ACHN (cell line): Measurements from ENCODE around the gene AIFM1.
A peak's percentile ranks its signal among the peaks of the same experiment; 100 is the strongest.
"Not testable (repeated sequence)": the region's sequence is repeated elsewhere in the genome, so short reads cannot be mapped to it uniquely, and the experiment has no call there.

Source experiments
- DNase-seq: peaks from one replicate; pipeline ENCODE4 v3.0.0-alpha.2; 2015
- in situ Hi-C: cut with HindIII; loops from 2 replicates; pipeline ENCODE4 v1.10.0; 2017; ENCODE audit warnings: low sequenced_read_pairs, low pct_ligation_motif_present, low pct_unique_long_range_greater_than_20kb

Gene AIFM1

DNA sequence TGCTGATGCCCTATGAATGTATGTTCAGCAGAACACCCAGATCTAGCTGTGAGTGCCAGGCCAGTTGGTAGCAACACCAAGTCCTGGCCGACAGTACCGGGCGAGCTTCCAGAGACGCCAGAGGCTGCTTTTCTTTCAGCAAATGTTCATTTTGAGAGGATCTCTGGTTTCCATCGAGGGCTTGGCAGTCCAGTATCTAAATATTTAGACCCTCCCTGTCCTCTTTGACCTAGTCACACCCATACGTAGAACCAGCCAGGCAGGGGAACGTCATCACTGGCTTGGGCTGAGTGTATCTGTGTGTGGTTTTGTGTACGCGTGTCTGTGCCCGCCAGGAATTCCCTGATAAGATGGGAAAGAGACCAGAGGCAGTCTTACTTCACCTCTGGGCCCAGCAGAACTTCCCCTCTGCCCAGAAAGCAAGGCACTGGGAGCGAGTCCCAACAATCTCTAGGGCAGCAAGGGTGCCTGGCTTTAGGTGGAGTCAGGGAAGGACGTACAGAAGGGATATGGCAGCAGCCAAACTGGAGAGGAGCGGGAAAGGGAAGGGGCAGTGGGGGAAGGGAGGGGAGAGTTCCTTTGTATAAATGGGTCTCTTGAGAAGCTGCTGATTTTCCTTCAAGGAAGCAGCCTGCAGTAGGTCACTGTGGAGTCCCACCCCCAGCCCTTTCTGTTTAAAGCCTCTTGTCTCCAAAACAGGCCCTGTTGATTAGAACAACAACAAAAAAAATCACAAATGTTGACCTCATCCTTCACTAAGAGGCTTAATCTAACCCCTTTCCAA lies 40.4 kb downstream of the AIFM1 start:
- no peak for DNase-seq
- in situ Hi-C loops = no loop called here

DNA sequence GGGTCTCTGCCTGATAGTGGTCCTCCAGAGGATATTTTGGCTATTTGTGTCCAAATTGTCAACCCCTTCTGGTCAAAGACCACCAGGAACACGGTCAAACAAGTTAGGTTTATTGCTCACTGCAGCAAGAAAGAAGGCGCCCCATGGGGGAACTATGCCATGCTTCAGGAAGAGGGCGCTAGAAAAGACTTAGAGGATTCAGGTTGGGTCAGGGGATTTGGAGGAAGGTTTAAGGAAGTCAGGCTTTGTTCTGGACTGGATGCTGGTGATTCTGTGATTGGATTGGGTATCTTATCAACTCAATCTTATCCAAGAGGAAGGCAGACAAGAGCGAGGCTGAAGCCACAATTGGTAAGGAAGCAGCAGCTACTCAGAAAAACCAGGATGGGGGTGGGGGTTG lies 41.1 kb downstream of the AIFM1 start:
- in situ Hi-C loops = no loop called here
- no peak for DNase-seq

GRCh38 chrX:130121505-130121800 lies 44.2 kb downstream of the AIFM1 start:
- no peak for DNase-seq
- in situ Hi-C loops = no loop called here

- peak; percentile 48 for DNase-seq
- in situ Hi-C loops = no loop called here
These were observed 44.7 kb downstream of the AIFM1 start for GRCh38 chrX:130120746-130121504.

DNA sequence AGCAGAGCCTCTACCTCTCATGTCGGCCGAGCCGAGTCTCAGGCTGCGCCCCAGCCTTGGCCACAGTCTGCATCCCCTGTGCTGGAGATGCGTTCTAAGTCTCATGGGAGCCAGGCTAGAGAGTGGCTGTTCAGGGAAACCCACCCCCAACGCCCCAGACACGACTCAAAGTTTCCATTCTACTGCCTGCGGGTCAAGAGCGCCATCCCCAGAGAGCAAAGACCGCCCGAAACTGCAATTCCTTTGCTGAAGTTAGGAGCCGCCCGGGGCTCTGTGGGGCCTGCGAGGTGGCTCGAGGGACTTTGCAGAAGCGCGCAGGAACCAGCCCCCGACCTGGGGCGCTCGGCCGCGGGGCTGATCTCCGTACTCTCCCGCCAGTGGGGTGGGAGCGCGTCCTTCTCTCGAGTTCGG lies 45.3 kb downstream of the AIFM1 start:
- in situ Hi-C loops = no loop called here
- no peak for DNase-seq

- no peak for DNase-seq
- in situ Hi-C loops = no loop called here
These were observed 46.2 kb downstream of the AIFM1 start for GRCh38 chrX:130119312-130119898.

- in situ Hi-C loops = no loop called here
- peak; percentile 3 for DNase-seq
These were observed 47.0 kb downstream of the AIFM1 start for GRCh38 chrX:130118441-130119311.

- no peak for DNase-seq
- in situ Hi-C loops = no loop called here
These were observed 48.5 kb downstream of the AIFM1 start for GRCh38 chrX:130117166-130117565.

- in situ Hi-C loops, DNase-seq: not testable (repeated sequence)
These were observed 50.3 kb downstream of the AIFM1 start for GRCh38 chrX:130115119-130115885.

- DNase-seq = peak; percentile 7
- in situ Hi-C loops = no loop called here
These were observed 51.5 kb downstream of the AIFM1 start for GRCh38 chrX:130114141-130114588.

- DNase-seq = peak; percentile 19
- in situ Hi-C loops = no loop called here
These were observed 54.2 kb downstream of the AIFM1 start for GRCh38 chrX:130111220-130112154.

DNA sequence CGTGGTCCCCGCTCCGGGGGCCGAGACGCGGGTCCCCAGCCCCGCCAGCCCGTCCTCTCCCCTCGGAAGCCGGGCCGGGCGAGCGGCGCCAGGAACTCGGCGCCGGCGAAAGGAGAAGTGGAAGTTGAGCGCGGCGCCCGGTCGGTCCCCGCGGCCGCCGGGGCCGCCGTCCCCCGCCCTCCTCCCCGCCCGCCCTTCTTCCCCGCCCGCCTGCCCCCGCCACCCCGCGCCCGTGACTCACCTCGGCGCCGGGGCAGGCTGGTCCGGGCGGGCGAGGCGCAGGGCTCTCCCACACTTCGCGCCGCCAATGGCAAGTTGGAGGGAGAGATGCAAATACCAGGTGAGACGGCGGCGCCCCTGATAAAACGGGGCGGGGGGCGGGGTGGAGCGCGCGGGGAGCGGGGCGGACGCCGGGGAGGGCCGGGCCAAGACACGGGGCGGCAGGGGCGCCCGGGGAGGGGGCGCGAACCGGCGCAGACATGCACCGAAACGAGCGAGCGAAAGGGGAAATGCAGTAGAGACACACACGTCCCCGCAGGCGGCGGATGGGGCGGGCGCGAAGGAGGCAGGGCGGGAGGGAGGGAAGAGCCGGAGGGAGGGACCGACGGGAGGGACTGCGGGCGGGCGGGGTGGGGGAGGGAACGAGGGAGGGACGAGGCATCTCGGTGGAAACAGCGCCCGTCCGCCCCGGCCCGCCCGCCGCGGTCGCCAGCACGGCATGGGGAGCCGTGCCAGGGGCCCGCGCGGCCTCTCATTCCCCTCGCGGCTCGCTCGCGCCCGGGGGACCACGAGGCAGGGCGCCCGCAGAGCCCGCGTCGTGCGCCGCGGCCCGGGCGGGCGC lies 55.0 kb downstream of the AIFM1 start, which contains the start of gene ELF4:
ELF4 (minus strand) TSS at position 119 of the 841 bp plus-strand sequence. CDS start 29,167 bp downstream, outside the sequence.
- in situ Hi-C loops = no loop called here
- peak; percentile 59 for DNase-seq

GRCh38 chrX:130109429-130110378 lies 55.9 kb downstream of the AIFM1 start:
- in situ Hi-C loops = no loop called here
- no peak for DNase-seq

GRCh38 chrX:130108647-130109428 lies 56.8 kb downstream of the AIFM1 start:
- peak; percentile 18 for DNase-seq
- in situ Hi-C loops = no loop called here
